GM12874 (cell line): ENCODE data around the gene APBB2.

Experiments
- CTCF ChIP-seq: IDR thresholded peaks from 2 replicates; pipeline ENCODE4 v1.5.1; 2011; ENCODE audit warnings: low read depth, mild to moderate bottlenecking, control low read depth, low read length, moderate library complexity; ENCODE audit not compliant: insufficient read depth

APBB2 gene

GRCh38 chr4:41132055-41132683, 82.2 kb downstream of the APBB2 start:
- no peak for TF ChIP-seq CTCF

- TF ChIP-seq CTCF = no peak
Measured at GRCh38 chr4:41129936-41130440, 84.4 kb downstream of the APBB2 start.

GRCh38 chr4:41129128-41129754, 85.1 kb downstream of the APBB2 start:
- TF ChIP-seq CTCF = no peak

GRCh38 chr4:41125558-41126311, 88.6 kb downstream of the APBB2 start:
- TF ChIP-seq CTCF = no peak

GRCh38 chr4:41124916-41125548, 89.3 kb downstream of the APBB2 start:
- TF ChIP-seq CTCF = no peak

- TF ChIP-seq CTCF = no peak
Measured at GRCh38 chr4:41122775-41123174, 91.6 kb downstream of the APBB2 start.

- TF ChIP-seq CTCF = no peak
Measured at GRCh38 chr4:41122309-41122708, 92.0 kb downstream of the APBB2 start.
